Neutrophil (primary cell): Measurements from ENCODE around the gene CACNA1A.

ENCODE experiments used
- H3K27ac ChIP-seq: fragments of 200-600 bp; sonication (generic); 2 replicates; pipeline ENCODE4 v1.5.1; 2016; ENCODE audit warnings: mild to moderate bottlenecking, moderate library complexity
- H3K27me3 ChIP-seq: fragments of 200-600 bp; sonication (generic); 2 replicates; pipeline ENCODE4 v1.6.0; 2016; ENCODE audit warnings: mild to moderate bottlenecking
- H3K36me3 ChIP-seq: fragments of 200-600 bp; sonication (generic); 2 replicates; pipeline ENCODE4 v1.5.1; 2017
- H3K4me1 ChIP-seq, 2 experiments: fragments of 200-600 bp in 1 of 2; sonication (generic) in 1 of 2; 1 replicate in 1 of 2; 2 replicates in 1 of 2; pipeline versions ENCODE4 v1.5.1 to v1.6.1; 2013 to 2016; ENCODE audit warnings: low read depth in 1 of 2, low read length in 1 of 2, mild to moderate bottlenecking in 1 of 2, moderate library complexity in 1 of 2; ENCODE audit not compliant: control insufficient read depth in 1 of 2, insufficient read depth in 1 of 2
- H3K4me3 ChIP-seq, 2 experiments: fragments of 200-600 bp in 1 of 2; sonication (generic) in 1 of 2; 1 replicate in 1 of 2; 2 replicates in 1 of 2; pipeline ENCODE4 v1.5.1; 2013 to 2016; ENCODE audit warnings: low read depth in 1 of 2, low read length in 1 of 2, mild to moderate bottlenecking in 1 of 2, moderate library complexity in 1 of 2
- H3K9me3 ChIP-seq: fragments of 200-600 bp; sonication (generic); 2 replicates; pipeline ENCODE4 v1.5.1; 2016
- CTCF ChIP-seq: fragments of 200-600 bp; sonication (generic); IDR thresholded peaks from 2 replicates; pipeline ENCODE4 v1.5.1; 2016; ENCODE audit warnings: antibody characterized with exemption

CACNA1A gene

GRCh38 chr19:13215572-13216380 is 290.5 kb downstream of the CACNA1A start:
- H3K4me1 ChIP-seq: peaks cover 0 to 5% of the 10 kb centered on the region in 2 experiments
- H3K9me3 ChIP-seq: no peaks in the 10 kb centered on the region
- H3K36me3 ChIP-seq: no peaks in the 10 kb centered on the region
- no peak for TF ChIP-seq CTCF
- H3K4me3 ChIP-seq: no peak overlapping the region
- H3K27me3 ChIP-seq: peaks cover 6% of the 10 kb centered on the region
- H3K27ac ChIP-seq: no peak overlapping the region

GRCh38 chr19:13214036-13214730 is 292.1 kb downstream of the CACNA1A start:
- no peak overlapping the region for H3K27ac ChIP-seq
- H3K9me3 ChIP-seq: no peaks in the 10 kb centered on the region
- H3K36me3 ChIP-seq: no peaks in the 10 kb centered on the region
- no peak overlapping the region for H3K4me3 ChIP-seq
- H3K4me1 ChIP-seq: peaks cover 6 to 13% of the 10 kb centered on the region in 2 experiments
- no peak for TF ChIP-seq CTCF
- H3K27me3 ChIP-seq: peaks cover 6% of the 10 kb centered on the region

GRCh38 chr19:13212759-13213330 is 293.4 kb downstream of the CACNA1A start:
- no peaks in the 10 kb centered on the region for H3K9me3 ChIP-seq
- H3K4me3 ChIP-seq: no peak overlapping the region
- H3K36me3 ChIP-seq: no peaks in the 10 kb centered on the region
- no peak overlapping the region for H3K27ac ChIP-seq
- H3K27me3 ChIP-seq: peaks cover 6% of the 10 kb centered on the region
- peak; percentile 81 for TF ChIP-seq CTCF
- peaks cover 13 to 22% of the 10 kb centered on the region in 2 experiments for H3K4me1 ChIP-seq

GRCh38 chr19:13211426-13212308 is 294.6 kb downstream of the CACNA1A start:
- H3K27me3 ChIP-seq: peaks cover under 1% of the 10 kb centered on the region
- no peak overlapping the region for H3K4me3 ChIP-seq
- no peak overlapping the region for H3K27ac ChIP-seq
- no peak for TF ChIP-seq CTCF
- H3K36me3 ChIP-seq: no peaks in the 10 kb centered on the region
- no peaks in the 10 kb centered on the region for H3K9me3 ChIP-seq
- H3K4me1 ChIP-seq: peaks cover 13 to 29% of the 10 kb centered on the region in 2 experiments

GRCh38 chr19:13210941-13211340 is 295.3 kb downstream of the CACNA1A start:
- peaks cover 13 to 29% of the 10 kb centered on the region in 2 experiments for H3K4me1 ChIP-seq
- no peak overlapping the region for H3K4me3 ChIP-seq
- H3K36me3 ChIP-seq: no peaks in the 10 kb centered on the region
- H3K27ac ChIP-seq: no peak overlapping the region
- TF ChIP-seq CTCF: no peak
- H3K27me3 ChIP-seq: no peaks in the 10 kb centered on the region
- H3K9me3 ChIP-seq: no peaks in the 10 kb centered on the region
